HUES64 (cell line): ENCODE measurements around the gene ZNF177. TPM values are rescaled to one million over a fixed set of nuclear protein-coding genes. Genes with fewer than 3 reads are reported as not detected.
"Not testable (repeated sequence)": the region's sequence is repeated elsewhere in the genome, so short reads cannot be mapped to it uniquely, and the experiment has no call there.

Source experiments
- H3K27ac ChIP-seq: 2 replicates; pipeline ENCODE4 v1.7.0; 2013; ENCODE audit warnings: low read depth, low read length, inconsistent platforms
- H3K27me3 ChIP-seq: 2 replicates; pipeline ENCODE4 v1.6.1; 2013; ENCODE audit warnings: mild to moderate bottlenecking, low read length; ENCODE audit not compliant: insufficient read depth
- H3K36me3 ChIP-seq: 2 replicates; pipeline ENCODE4 v1.6.1; 2013; ENCODE audit warnings: mild to moderate bottlenecking, low read length; ENCODE audit not compliant: insufficient read depth
- H3K4me1 ChIP-seq: 2 replicates; pipeline ENCODE4 v1.6.1; 2013; ENCODE audit warnings: mild to moderate bottlenecking, low read length, moderate library complexity; ENCODE audit not compliant: insufficient read depth
- H3K4me3 ChIP-seq: 2 replicates; pipeline ENCODE4 v1.5.1; 2013; ENCODE audit warnings: mild to moderate bottlenecking, low read length, moderate library complexity
- H3K9ac ChIP-seq: 2 replicates; pipeline ENCODE4 v1.6.1; 2013; ENCODE audit warnings: mild to moderate bottlenecking, low read depth, low read length
- H3K9me3 ChIP-seq: 2 replicates; pipeline ENCODE4 v1.6.1; 2013; ENCODE audit warnings: low read depth, low read length; ENCODE audit not compliant: insufficient read depth
- WGBS: fragments of 150-250, 120-280 bp; methylation state at CpG from one replicate; pipeline ENCODE4 v1.1.7; 2013; ENCODE audit warnings: missing lambda C conversion rate; 5-methylcytosine and 5-hydroxymethylcytosine counted together
- polyA plus RNA-seq, 2 experiments: library from polyadenylated mRNA; stranded (reverse); fragments of 50-300 nt; gene quantifications; one replicate each; pipeline ENCODE4 v1.2.3, GENCODE V29; 2013

The ZNF177 gene
- polyA plus RNA-seq (2013, experiment 1 of 2): 2.5 TPM
- 3.1 TPM for polyA plus RNA-seq (2013, experiment 2 of 2)

DNA sequence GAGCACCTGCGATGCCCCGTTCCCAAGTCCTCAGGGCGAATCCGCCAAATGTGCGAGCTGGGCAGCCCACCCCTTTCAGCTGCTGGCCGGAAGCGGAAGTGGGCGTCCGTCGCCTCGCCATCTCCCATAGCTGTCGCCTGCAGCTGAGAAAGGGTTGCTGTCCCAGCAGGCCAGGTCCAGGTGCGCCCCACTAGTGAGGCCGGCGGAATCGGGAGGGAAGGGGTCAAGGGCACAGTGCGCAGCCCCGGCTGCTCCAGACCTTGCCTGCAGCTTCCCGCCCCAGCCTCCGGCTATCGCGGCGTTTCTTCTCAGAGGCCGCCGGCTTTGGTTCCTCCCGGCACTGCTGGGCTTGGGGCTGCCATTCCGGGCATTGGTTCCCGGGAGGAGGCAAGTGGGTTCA lies at the start of gene ZNF177:
Gene ZNF177 (plus strand): TSS at position 109 of the 400 bp plus-strand sequence. CDS start 15,299 bp downstream, outside the sequence.
- Histone ChIP-seq H3K27ac (no peak within 1 kb of the TSS), H3K9ac (no peak within 1 kb of the TSS), H3K4me1 (no peaks in the 10 kb centered on the region), H3K4me3 (no peak within 1 kb of the TSS), H3K27me3 (no peaks in the 10 kb centered on the region), H3K36me3 (peaks cover 15% of the 10 kb centered on the region; the same call in 1 of the 2 replicates), H3K9me3 (peaks cover 77% of the 10 kb centered on the region)
- WGBS: 96% methylated on average over 28 of the region's 28 CpGs

DNA sequence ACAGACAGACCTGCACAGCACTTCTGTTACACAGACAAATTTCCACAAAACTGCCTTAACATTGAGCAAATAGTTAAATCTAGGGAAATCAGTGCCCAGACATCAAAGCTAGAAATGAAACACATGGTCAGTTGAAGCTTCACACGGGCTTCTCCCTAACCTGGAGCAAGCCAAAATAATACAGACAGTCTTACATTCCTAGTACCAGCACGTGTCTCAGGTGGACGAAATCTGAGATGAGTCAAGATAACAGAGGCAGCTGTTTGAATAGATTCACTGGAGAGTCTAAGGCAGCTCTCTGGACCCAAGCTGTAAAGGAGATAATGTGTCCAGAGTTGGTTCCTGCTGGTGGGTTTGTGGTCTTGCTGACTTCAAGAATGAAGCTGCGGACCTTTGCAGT lies 49.1 kb upstream of the ZNF177 start:
- Histone ChIP-seq H3K9me3 (peaks cover 37% of the 10 kb centered on the region), H3K4me3 (no peak overlapping the region), H3K27me3 (no peaks in the 10 kb centered on the region), H3K27ac (no peak overlapping the region), H3K36me3 (no peaks in the 10 kb centered on the region), H3K9ac (no peak overlapping the region), H3K4me1 (no peaks in the 10 kb centered on the region)
- 76% methylated on average over 4 of the region's 4 CpGs for WGBS

DNA sequence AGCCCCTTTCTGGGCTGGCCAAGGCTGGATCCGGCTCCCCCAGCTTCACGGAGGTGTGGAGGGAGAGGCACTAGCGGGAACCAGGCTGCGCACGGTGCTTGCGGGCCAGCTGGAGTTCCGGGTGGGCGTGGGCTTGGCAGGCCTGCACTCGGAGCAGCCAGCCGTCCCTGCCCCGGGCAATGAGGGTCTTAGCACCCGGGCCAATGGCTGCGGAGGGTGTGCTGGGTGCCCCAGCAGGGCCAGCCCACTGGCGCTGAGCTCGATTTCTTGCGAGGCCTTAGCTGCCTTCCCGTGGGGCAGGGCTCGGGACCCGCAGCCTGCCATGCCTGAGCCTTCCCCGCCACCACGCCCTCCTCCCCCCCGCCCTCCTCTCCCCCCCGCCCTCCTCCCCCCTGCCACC lies 41.5 kb upstream of the ZNF177 start:
- H3K4me1 ChIP-seq: no peaks in the 10 kb centered on the region
- H3K9me3 ChIP-seq: peaks cover 32% of the 10 kb centered on the region
- WGBS: 94% methylated on average over 17 of the region's 23 CpGs

DNA sequence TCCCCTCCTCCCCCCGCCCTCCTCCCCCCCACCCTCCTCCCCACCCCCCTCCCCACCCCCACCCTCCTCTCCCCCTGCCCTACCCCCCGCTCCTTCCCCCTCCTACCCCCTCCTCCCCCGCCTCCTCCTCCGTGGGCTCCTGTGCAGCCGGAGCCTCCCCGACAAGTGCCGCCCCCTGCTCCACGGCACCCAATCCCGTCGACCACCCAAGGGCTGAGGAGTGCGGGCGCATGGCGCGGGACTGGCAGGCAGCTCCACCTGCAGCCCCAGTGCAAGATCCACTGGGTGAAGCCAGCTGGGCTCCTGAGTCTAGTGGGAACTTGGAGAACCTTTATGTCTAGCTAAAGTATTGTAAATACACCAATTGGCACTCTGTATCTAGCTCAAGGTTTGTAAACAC lies 41.1 kb upstream of the ZNF177 start:
- not testable (repeated sequence) for H3K27ac ChIP-seq, H3K4me3 ChIP-seq, H3K27me3 ChIP-seq, H3K4me1 ChIP-seq, H3K9ac ChIP-seq, H3K36me3 ChIP-seq
- H3K9me3 ChIP-seq: peaks cover 36% of the 10 kb centered on the region
- WGBS: 96% methylated on average over 12 of the region's 14 CpGs

More for the DNA sequence above, 41.5 kb upstream of the ZNF177 start:
- Histone ChIP-seq H3K27me3 (no peaks in the 10 kb centered on the region), H3K36me3 (peaks cover 4% of the 10 kb centered on the region; the same call in 1 of the 2 replicates), H3K27ac (no peak overlapping the region), H3K4me3 (no peak overlapping the region), H3K9ac (no peak overlapping the region)

DNA sequence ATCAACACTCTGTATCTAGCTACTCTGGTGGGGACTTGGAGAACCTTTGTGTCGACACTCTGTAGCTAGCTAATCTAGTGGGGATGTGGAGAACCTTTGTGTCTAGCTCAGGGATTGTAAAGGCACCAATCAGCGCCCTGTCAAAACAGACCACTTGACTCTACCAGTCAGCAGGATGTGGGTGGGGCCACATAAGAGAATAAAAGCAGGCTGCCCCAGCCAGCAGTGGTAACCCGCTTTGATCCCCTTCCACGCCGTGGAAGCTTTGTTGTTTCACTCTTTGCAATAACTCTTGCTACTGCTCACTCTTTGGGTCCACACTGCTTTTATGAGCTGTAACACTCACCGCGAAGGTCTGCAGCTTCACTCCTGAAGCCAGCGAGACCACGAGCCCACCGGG lies 40.6 kb upstream of the ZNF177 start:
- H3K4me1 ChIP-seq, H3K9ac ChIP-seq, H3K27me3 ChIP-seq, H3K4me3 ChIP-seq, H3K27ac ChIP-seq: not testable (repeated sequence)
- peaks cover 38% of the 10 kb centered on the region for H3K9me3 ChIP-seq
- WGBS: 97% methylated on average over 10 of the region's 10 CpGs
- peaks cover 10% of the 10 kb centered on the region; the same call in 1 of the 2 replicates for H3K36me3 ChIP-seq

DNA sequence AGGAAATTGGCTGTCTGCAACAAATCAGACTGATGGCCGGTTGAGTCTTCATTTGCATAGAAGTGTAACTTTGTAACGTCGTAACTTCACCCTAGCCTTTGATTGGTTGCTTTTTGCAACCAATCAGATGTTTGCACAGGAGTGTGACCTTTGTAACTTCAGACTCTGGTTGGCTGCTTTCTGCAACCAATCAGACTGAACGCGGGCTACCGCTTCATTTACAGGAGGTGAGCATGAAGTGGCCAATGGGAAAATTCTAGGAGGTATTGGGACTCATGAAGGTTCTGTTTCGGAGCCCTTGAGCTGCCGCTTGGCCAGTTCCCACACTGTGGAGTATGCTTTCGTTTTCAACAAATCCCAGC lies 39.3 kb upstream of the ZNF177 start:
- Histone ChIP-seq H3K27ac (peak overlapping the region; percentile 74; the same call in 1 of the 2 replicates), H3K36me3 (peaks cover 21% of the 10 kb centered on the region), H3K4me3 (peak overlapping the region; percentile 76), H3K27me3 (no peaks in the 10 kb centered on the region), H3K4me1 (no peaks in the 10 kb centered on the region), H3K9me3 (peaks cover 45% of the 10 kb centered on the region), H3K9ac (0 out of 2 replicates have a peak overlapping the region, but pooled peaks have one; percentile 17)
- 27% methylated on average over 9 of the region's 9 CpGs for WGBS

DNA sequence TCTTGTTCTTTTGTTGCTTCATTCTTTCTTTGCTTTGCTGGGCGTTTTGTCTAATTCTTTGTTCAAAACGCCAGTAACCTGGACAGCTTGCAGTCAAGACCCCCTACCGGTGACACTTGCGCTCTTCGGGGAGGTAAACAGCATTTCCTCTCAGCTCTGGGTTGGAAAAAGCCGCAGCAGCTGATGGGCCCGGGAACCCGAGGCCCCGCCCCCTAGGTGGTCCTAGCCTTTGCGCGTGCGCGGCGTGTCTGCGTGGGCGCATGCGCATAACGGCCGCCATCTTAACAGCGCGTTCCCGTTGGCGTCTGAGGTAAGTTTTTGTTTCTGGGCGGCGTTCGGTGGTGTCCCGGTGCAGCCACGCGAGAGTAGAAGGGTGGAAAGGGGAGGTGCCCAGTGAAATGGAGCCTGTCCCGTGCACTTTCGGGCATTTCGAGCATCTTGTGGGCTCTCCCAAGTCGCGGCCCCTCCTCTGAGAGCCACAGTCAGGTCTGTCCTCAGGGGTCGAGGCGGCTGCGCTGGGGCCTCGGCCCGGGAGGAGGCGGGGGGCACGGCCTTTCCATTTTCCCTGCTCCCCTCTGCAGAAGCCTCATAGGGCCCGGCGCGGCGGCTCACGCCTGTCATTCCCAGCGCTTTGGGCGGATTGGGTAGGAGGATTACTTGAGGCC lies 38.8 kb upstream of the ZNF177 start, which contains the start of gene ZNF559:
Gene ZNF559 (plus strand): TSS at position 261 of the 665 bp plus-strand sequence. CDS start 14,371 bp downstream, outside the sequence.
- Histone ChIP-seq H3K9me3 (peaks cover 50% of the 10 kb centered on the region), H3K27me3 (no peaks in the 10 kb centered on the region)
- under 1% methylated on average over 44 of the region's 48 CpGs for WGBS

DNA sequence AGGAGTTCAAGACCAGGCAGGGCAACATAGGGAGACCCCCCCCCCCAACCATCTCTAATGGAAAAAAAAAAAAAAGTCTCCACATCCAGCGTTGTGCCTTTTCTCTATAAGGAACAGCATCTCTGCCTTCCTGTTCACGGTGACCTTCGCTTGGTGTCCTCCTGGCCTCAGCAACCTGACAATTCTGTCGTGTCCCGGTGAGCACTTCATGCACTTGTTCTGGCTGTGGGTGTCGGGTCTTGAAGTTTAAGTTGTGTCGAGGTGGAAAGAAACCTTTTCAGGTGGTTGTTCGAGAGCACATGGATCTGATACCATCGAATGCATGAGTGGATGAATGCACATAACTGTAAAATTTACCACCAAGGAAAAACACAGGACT lies 38.2 kb upstream of the ZNF177 start:
- no peaks in the 10 kb centered on the region for H3K27me3 ChIP-seq
- H3K36me3 ChIP-seq: peaks cover 28% of the 10 kb centered on the region
- H3K4me1 ChIP-seq: no peaks in the 10 kb centered on the region
- 56% methylated on average over 9 of the region's 9 CpGs for WGBS
- peak overlapping the region; percentile 76 for H3K4me3 ChIP-seq
- peaks cover 56% of the 10 kb centered on the region for H3K9me3 ChIP-seq
- peak overlapping the region; percentile 83 for H3K9ac ChIP-seq
- H3K27ac ChIP-seq: peak overlapping the region; percentile 74; the same call in 1 of the 2 replicates

More for the DNA sequence above, 38.8 kb upstream of the ZNF177 start, which contains the start of gene ZNF559:
- Histone ChIP-seq H3K4me1 (no peaks in the 10 kb centered on the region), H3K4me3 (peak within 1 kb of the TSS; percentile 76), H3K27ac (peak within 1 kb of the TSS; percentile 74; the same call in 1 of the 2 replicates), H3K9ac (peak within 1 kb of the TSS; percentile 83), H3K36me3 (peaks cover 26% of the 10 kb centered on the region)

DNA sequence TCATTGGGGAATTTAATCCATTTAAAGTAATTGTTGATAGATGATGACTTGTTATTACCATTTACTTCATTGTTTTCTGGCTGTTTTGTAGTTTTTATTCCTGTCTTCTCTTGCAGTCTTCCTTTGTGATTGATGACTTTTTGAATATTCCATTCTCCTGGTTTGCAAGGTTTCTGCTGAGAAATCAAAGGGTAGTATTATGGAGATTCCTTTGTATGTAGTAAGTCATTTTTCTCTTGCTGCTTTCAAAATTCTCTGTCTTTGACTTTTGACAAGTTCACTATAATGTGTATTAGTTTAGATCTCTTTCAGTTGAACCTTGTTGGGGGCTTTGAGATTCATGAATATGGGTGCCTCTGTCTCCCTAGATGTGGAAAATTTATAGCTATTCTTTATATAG lies 32.8 kb upstream of the ZNF177 start:
- no peak overlapping the region for H3K4me3 ChIP-seq
- H3K4me1 ChIP-seq: no peaks in the 10 kb centered on the region
- H3K9ac ChIP-seq: no peak overlapping the region
- H3K9me3 ChIP-seq: peaks cover 88% of the 10 kb centered on the region
- no peak overlapping the region for H3K27ac ChIP-seq
- H3K27me3 ChIP-seq: no peaks in the 10 kb centered on the region
- peaks cover 68% of the 10 kb centered on the region for H3K36me3 ChIP-seq

DNA sequence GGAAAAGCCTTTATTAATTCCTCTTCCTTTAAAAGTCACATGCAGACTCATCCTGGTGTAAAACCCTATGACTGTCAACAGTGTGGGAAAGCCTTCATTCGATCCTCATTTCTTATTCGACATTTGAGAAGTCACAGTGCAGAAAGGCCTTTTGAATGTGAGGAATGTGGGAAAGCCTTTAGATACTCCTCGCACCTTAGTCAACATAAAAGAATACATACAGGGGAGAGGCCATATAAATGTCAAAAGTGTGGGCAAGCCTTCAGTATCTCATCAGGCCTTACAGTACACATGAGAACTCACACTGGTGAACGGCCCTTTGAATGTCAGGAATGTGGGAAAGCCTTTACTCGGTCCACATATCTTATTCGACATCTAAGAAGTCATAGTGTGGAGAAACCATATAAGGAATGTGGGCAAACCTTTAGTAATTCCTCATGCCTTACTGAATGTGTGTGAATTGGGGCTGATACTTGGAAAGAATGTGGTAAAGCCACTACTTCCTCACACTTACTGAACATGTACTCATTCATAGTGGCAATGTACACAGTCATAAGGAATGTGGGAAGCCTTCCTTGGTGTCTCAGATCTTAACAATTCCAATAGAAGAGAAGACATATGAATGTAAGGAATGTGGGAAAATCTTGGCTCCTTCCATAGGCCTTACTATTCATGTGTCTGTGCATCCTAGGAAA lies 20.1 kb upstream of the ZNF177 start:
- H3K9ac ChIP-seq: no peak overlapping the region
- WGBS: 98% methylated on average over 6 of the region's 6 CpGs
- H3K9me3 ChIP-seq: peaks cover 95% of the 10 kb centered on the region
- no peak overlapping the region for H3K27ac ChIP-seq
- H3K27me3 ChIP-seq: no peaks in the 10 kb centered on the region
- no peaks in the 10 kb centered on the region for H3K4me1 ChIP-seq
- H3K4me3 ChIP-seq: peak overlapping the region; percentile 10; the same call in 1 of the 2 replicates
- H3K36me3 ChIP-seq: peaks cover 71% of the 10 kb centered on the region

DNA sequence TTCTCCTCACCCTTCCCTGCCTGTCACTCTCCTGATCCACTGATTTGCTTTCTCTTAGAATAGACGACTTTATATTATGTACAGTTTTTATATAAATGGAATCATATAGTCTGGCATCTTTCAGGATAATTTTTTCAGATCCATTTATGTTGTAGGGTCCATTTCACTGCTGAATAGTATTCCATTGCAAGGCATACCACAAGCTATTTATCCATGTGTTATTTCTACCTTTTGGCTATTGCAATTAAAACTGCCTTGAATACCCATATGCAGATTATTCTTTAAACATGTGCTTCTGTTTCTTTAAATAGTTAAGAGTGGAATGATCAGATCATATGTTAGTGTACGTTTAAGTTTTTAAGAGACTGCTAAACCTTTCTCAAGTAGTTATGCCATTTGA lies 17.8 kb upstream of the ZNF177 start:
- Histone ChIP-seq H3K27ac (no peak overlapping the region), H3K9me3 (peaks cover 97% of the 10 kb centered on the region), H3K36me3 (peaks cover 59% of the 10 kb centered on the region), H3K9ac (no peak overlapping the region), H3K4me3 (no peak overlapping the region), H3K4me1 (no peaks in the 10 kb centered on the region), H3K27me3 (no peaks in the 10 kb centered on the region)
- WGBS: 88% methylated on average over 1 of the region's 2 CpGs
